Measurements from ENCODE around the gene EYS. TPM values are rescaled to one million over a fixed set of nuclear protein-coding genes. Genes with fewer than 3 reads are reported as not detected.
"Not testable (repeated sequence)": the region's sequence is repeated elsewhere in the genome, so short reads cannot be mapped to it uniquely, and the experiment has no call there.

The EYS gene
- total RNA-seq, 1 donor from 2014 or later: not detected

DNA sequence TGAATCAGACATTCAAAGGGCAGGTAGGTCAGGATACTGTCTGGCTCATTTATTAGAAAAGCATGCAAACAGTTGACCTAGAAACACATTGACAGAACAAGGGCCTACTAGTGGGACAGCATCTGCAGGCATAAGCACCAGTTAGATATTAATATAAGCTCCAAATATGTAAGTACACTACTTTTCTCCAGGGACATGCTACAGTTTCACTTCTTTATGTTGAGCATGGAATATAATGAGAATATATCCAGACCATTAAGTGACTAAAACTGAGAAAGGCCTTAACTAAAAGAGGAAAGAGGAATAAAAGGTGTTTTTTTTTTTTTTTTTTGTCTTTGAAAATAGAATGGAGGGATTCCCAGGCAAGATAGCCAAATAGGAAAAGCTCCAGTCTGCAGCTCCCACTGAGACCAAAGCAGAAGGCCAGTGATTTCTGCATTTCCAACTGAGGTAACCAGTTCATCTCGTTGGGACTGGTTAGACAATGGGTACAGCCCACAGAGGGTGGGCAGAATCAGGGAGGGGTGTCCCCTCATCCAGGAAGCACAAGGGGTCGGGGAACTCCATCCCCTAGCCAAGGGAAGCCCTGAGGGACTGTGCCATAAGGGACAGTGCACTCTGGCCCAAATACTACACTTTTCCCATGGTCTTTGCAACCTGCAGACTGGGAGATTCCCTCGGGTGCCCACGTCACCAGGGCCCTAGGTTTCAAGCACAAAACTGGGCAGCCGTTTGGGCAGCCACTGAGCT is 1819.8 kb downstream of the EYS start:
- no peak for DNase-seq
- ATAC-seq: no peak
- intact Hi-C loops (cut with micrococcal nuclease): no loop called here

DNA sequence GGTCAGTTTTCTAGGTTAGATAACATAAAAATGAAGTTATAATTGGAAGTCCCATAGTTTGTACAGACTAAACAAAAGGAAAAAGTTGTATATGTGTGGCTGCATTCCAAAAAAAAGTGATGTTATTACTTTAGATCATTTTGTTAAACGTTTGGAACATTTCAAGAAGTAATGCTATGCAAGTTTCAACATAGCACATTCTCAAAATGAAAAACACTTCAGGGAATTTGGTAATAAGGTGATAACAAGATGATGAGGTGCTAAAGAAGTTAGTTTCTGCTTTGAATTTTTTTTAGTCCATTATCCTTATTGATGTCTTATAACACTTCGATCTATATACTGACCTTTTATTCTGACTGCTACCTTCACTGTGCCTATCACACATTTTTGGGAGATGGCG is 1820.7 kb downstream of the EYS start:
- DNase-seq (no peak), ATAC-seq (no peak)

DNA sequence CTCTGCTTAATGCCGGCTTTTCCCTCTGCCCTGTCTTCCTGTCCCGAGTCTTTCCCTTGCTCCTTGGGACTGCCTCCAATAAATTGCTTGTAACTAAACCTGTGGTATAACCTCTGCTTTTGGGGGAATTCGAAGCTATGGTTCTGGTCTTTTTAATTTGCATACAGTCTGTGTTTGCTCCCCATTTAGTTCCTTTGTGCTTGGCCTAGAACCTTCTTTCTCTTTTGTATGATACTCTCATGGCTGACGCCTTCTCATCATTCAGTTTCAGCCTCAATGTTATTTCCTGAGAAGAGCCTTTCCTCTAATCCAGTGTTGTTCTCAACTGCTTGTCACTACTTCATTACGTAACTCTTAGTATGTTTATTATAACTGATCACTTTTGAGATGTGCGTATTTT is 1823.4 kb downstream of the EYS start:
- ATAC-seq (no peak), DNase-seq (no peak)
- intact Hi-C loops (cut with micrococcal nuclease): no loop called here

More for the DNA sequence above, 1820.7 kb downstream of the EYS start:
- intact Hi-C loops (cut with micrococcal nuclease): no loop called here

DNA sequence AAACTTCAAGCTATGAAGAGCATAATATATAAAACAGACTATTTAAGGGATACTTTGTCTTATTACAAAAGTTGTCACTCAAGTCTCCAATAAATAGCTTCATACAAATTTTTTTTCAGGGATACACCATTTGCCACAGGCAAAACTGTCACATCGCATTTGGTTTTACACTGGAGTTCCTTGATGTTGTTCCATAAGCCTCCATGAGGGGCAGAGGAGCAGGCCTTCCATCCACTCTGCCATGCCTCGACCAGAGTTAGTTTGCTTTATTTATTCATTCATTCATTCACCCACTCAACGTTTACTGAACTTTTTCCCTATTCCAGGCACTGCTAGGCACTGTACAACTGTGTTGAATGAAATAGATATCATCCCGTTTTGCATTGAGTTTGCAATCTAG is 1824.8 kb downstream of the EYS start:
- DNase-seq: no peak
- ATAC-seq: no peak
- intact Hi-C loops (cut with micrococcal nuclease): no loop called here

DNA sequence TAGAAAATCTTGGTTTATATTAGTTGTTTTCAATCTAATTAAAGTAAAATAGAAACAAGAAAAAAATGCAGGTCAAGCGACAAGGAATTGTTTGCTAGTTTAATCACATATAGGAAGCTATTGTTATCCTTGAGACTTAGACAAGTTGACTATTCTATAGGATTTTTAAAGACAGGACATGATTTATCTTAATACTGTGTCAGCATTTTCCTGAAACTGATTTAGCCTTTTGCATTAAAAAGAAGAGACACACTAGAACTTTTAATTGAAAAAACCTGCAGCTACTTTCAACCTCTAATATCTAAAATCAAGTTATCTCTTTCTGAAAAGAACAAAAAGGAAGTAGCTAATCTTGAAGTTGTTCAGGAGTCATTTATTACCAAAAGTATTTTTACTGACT is 1825.2 kb downstream of the EYS start:
- intact Hi-C loops (cut with micrococcal nuclease): no loop called here
- ATAC-seq: no peak
- no peak for DNase-seq

DNA sequence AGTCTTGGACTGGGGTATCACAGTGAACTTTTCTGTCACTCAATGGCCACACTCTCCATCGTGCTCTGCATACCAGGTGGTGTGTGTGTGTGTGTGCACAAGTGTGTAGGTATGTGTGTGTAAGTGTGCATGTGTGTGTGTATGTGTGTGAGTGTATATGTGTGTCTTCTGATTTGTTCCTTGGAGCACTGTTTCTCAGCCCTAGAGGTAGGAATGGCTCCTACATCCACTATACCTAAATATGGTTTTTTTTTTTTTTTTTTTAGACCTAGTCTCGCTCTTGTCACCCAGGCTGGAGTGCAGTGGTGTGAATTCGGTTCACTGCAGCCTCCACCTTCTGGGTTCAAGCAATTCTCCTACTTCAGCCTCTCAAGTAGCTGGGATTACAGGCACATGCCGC is 1834.8 kb downstream of the EYS start:
- intact Hi-C loops (cut with micrococcal nuclease): no loop called here

DNA sequence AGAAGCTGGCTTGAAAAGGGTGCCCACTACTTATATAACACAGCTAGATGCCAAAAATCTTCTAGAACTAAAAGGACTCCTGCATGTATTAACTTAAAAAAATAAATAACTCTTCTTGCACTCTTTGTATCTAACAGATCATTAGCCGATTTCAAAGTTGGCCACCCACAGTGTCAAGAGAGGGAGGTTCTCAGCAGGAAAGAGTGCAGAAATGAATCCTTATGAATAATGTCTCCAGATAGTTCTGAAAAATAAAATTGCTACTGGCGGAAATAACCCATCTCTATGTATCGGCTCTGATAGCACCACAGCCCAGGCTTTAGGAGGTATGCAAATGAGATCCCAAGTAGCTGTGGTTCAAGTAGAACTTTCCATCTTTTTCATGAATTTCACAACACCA is 1838.7 kb downstream of the EYS start:
- DNase-seq (no peak), ATAC-seq (no peak)
- intact Hi-C loops (cut with micrococcal nuclease): no loop called here

More for the DNA sequence above, 1834.8 kb downstream of the EYS start:
- DNase-seq: no peak
- ATAC-seq: no peak

DNA sequence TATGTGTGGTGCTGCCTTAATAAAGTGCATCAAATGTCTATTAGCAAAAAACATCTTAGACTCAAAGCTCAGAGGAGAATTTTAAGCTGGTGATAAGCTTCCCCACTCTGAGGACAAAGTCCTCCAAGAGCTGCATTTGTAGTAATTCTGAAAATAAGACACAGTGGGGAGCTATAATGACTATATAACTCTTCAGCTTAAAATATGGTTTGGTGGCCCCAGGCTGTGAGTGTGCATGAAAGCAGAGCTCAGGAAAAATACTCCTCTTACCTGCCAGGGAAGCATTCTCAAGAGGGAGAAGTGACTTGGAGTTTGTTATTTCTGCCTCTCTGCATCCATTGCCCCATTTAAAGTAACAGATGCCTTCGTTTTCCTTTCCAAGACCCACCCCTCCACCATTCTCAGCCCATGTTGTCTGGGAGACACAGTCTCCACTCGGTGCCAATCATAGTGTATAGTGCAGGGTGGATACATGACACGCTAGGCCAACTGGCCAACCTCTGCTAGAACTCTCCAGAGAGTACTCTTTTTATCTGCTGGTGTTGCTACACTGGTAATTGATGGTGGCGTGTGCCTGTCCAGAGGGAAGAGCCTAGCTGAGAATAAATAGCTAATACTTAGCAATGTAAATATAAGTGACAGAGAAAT is 1842.2 kb downstream of the EYS start:
- ATAC-seq: peak; percentile 28
- no peak for DNase-seq
- intact Hi-C loops (cut with micrococcal nuclease): no loop called here

DNA sequence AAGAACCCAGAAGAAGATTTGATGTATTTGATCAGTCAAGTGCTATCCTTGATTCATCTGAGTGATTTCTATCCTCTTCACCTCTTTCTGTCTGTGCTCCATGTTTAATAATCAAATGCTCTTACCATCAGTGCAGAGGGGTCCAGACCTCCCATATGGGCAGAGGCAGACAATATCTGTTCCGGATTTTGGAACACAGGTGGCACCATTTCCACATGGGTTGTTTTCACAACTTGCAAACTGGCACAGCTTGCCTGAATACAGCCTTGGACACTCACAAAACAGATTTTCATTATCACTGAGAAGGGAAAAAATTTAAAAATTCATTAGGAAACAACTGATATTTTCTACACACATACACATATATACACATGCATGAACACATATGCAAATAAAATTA is 1843.0 kb downstream of the EYS start:
- ATAC-seq (no peak), DNase-seq (no peak)
- intact Hi-C loops (cut with micrococcal nuclease): no loop called here

DNA sequence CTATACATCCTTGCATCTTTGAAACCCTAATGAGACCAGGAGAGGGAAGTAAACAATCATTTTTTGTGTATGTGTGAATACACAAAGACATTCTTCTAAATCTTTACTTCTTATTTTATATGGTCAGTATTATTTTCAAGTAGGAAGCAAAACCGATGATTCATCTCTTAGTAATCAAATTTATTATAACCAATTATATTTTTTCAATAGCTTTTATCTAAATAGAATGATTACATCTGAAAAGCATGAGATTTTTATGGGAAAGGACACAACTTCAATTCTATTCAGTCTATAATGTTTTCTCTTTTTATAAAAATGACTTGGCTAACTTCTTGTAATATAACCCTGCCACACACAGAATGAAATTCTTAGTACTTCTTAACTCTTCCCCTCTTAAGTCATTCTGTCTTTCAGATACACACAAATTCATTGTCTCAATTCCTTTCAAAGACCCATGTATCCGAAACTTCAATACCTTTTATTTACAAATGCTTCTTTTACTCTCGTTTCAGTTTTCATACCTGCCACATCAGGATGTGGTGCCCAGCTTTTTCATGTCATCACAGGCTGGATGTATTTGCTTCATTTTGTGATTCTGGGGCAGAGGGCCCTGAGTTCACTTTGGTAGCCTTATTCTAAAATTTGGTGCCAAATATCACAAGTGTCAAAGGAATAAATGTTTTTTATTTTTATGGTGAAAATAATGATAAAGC is 1844.4 kb downstream of the EYS start:
- intact Hi-C loops (cut with micrococcal nuclease): no loop called here
- DNase-seq (no peak), ATAC-seq (no peak)

DNA sequence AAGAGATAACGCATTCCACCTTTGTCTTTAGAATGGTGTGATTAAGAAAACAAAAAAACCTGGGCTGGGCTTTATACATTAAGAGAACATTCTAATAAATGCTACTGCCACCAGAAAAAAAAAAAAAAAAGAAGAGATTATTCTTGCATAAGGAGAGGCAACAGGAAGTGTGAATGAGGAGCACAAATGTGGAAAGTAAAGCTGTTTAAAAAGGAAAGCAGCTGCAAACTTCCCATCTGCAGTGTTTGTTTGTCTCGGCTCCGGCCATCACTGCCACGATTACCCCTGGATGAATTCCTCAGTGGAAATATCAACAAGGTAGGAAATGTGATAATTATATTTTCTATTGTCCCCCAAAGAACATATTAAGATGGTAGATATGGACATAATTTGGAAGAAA is 1847.5 kb downstream of the EYS start:
- DNase-seq: no peak

DNA sequence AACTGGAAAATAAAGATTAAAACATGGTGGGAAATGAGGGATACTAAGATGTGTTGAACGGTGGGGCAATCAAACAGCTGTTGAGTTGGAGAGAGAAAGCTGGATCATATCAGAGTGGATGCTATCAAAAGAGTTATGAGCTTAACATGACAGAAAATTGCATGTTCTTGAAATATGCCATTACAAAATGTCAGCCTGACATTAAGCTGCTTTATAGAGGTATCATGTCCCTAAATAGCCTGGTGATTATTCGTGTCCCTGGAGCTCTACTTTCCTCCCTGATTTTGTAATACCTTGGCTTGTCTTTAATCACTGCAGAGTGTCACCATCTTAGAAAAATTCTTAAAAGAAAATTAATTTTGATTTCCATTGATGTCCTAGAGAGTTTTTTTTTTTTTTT is 1848.3 kb downstream of the EYS start:
- DNase-seq: no peak
- peak; percentile 90 for ATAC-seq
- intact Hi-C loops (cut with micrococcal nuclease): no loop called here

More for the DNA sequence above, 1847.5 kb downstream of the EYS start:
- intact Hi-C loops (cut with micrococcal nuclease): no loop called here
- ATAC-seq: peak; percentile 57

DNA sequence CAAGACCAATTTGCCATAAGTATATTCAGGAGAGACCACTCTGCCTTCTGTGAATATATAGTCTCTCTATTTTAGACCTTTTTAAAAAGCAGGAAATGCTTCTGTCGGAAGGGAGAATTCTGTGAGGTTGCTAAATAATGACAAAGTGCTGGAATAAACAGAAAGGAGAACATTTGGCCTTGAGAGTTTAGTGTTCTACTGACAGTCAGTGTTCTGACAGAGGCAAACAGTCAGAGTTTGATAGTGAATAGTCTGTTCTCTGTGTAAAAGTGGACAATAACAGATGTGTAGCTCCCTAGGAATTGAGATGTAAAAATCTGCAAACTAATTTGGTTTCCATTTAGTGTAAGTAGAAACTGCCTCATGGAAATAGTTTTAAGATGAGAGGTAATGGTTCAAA is 1850.8 kb downstream of the EYS start:
- intact Hi-C loops (cut with micrococcal nuclease): no loop called here
- DNase-seq (no peak), ATAC-seq (no peak)

DNA sequence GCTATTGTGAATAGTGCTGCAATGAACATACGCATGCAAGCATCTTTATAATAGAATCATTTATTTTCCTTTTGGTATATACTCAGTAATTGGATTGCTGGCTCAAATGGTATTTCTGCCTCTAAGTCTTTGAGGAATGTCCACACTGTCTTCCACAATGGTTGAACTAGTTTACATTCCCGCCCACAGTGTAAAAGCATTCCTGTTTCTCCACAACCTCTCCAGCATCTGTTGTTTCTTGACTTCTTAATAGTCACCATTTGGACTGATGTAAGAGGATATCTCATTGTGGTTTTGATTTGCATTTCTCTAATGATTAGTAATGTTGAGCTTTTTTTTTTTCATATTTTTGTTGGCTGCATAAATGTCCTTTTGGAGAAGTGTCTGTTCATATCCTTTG is 1862.7 kb downstream of the EYS start:
- intact Hi-C loops (cut with micrococcal nuclease): no loop called here
- ATAC-seq (no peak), DNase-seq (no peak)

DNA sequence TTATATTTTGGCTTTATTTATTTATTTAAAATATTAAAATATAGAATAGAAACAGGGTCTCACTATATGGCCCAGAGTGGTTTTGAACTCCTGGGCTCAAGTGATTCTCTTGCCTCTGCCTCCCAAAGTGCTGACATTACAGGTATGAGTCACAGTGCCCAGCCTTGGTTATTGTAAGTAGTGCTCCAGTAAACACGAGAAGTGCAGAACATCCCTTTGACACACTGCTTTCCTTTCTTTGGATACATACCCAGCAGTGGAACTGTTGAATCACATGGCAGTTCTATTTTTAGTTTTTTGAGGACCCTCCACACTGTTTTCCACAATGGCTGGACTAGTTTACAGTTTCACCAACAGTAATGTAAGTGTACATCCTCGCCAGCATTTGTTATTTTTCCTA is 1867.5 kb downstream of the EYS start:
- no peak for ATAC-seq
- DNase-seq: no peak
- intact Hi-C loops (cut with micrococcal nuclease): no loop called here

DNA sequence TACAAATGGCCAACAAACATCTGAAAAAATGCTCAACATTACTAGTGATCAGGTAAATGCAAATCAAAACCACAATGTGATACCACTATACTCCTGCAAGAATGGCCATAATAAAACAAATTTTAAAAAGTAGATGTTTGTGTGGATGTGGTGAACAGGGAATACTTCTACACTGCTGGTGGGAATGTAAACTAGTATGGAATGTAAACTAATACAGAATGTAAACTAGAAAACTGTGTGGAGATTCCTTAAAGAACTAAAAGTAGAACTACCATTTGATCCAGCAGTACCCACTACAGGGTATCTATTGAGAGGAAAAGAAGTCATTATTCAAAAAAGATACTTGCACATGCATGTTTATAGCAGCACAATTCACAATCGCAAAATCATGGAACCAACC is 1878.3 kb downstream of the EYS start:
- intact Hi-C loops (cut with micrococcal nuclease); DNase-seq; ATAC-seq: not testable (repeated sequence)

DNA sequence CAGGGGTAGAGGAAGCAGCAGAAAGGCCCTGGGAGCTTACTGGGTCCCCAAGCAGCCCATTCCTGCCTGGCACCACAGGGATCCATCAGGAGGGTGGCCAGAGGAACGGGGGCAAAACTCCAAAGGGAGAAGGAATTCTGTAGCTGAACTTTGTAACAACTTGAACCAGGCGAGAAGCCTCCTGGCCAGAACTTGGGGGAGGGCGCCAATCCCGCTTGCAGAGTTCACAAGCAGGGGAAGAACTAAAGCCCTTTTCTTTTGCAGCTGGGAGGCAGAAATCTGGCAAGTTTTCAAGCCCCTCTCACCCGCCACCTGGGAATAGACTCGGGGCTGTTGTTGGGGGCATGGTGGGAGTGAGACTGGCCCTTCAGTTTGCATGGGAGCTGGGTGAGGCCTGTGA is 1882.3 kb downstream of the EYS start:
- no peak for DNase-seq
- intact Hi-C loops (cut with micrococcal nuclease): no loop called here
- no peak for ATAC-seq

DNA sequence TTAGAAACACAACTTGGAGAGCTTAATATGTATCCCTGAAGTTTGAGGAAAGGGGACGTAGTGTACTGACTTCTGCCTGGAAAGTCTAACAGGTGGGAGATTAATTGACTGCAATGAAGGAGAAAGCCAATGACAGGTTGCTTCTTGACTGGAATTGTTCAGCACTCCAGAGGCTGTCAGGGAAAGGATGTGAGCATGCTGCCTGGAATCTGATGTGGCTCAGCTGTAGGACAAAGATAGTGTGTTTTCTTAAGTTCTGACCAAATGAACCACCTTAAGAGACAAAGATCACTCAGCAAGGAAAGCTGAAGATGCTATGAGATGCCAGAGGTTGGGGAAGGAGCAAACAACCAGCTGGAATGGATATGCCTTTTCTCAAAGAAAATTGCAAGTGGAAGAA is 1885.6 kb downstream of the EYS start:
- ATAC-seq (no peak), DNase-seq (no peak)
- intact Hi-C loops (cut with micrococcal nuclease): no loop called here

DNA sequence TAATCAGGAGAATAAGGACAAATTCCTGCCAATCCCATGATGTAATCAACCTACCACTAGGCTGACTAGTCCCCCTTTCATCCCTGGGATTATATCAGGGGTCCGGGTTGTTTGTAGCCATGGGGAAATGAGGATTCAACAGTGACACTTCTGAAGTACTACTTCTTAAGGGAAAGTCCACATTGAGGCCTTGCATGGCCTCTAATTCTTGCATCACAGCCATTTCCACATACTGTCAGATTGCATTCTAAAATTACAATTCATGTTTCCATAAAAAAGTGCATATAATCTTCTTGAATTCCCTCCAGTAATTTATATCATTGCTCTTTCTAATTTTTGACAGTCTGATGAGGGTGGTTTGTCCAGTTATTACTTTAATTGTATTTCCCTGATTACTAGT is 1887.2 kb downstream of the EYS start:
- intact Hi-C loops (cut with micrococcal nuclease): no loop called here
- DNase-seq (no peak), ATAC-seq (no peak)

DNA sequence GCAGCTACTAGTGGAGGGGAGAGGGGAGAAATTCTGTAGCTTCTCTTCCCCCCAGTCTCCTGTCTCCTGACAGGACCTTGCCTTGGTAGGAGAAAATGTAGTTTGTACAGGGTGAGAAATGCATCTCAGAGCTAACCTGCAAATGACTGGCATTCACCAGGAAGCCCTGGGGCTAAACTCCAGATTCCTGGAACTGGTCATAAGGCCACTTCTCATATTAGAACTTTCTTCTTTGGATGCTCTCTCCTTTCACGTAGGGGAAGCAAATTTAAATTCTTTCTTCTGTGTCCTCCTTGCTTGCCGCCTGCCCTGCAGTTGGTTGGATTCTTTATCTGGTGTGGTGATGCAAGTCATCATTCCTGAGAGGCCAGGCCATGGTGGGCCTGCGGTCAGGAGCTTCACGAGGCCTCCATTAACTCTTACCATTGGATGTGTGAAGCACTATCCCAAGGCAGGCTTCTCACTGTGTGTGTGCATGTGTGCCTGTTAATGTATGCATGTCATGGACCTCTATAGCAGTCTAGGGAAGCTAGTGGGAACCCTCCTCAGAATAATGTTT is 1889.5 kb downstream of the EYS start:
- DNase-seq (no peak), ATAC-seq (no peak)
- intact Hi-C loops (cut with micrococcal nuclease): no loop called here
